IPS-NIHi11 (cell line): Measurements from ENCODE around the gene PMAIP1.

Source experiments
- DNase-seq: peaks from one replicate; pipeline ENCODE4 v3.0.0; 2012; ENCODE audit warnings: mixed read lengths, low spot score

Gene PMAIP1

DNA sequence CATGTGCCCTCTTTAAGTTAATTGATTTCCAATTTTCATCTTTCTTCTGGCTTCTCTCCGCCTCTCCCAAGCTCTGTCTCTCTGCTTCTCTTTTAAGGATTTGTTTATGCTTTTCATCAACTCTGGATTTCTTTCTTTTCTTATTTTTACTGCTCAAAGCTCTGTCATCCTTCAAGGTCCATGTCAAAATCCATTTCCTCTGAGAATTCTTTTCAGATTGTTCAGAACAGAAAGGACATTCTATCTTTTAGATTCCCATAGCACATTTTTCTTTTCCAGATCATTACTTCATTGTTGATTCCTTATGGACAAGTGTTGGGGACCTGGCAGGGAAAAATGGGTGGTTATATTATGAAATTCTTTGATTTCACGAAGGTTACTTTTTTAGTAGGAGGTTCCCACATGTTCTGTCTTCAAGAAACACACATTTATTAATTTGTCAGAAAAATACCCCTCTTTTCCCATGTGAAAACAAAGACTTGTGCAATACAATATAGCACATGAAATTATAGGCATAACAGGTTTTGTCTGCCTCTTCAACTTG lies 12.3 kb downstream of the PMAIP1 start:
- no peak for DNase-seq

DNA sequence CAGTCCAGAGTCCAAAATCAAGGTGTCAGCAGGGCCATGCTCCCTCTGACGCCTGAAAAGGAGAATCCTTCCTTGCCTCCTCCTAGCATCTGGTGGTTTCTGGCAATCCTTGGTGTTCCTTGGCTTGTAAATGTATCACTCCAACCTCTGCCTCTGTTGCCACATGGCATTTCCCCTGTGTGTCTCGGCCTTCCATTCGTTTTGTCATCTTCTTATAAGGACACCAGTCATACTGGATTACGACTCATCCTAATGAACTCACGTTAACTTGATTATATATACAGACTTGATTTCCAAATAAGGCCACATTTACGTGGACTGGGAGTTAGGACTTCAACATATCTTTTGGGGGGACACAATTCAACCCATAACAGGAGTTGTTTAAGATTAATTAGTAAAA lies 15.8 kb downstream of the PMAIP1 start:
- DNase-seq, result no peak

DNA sequence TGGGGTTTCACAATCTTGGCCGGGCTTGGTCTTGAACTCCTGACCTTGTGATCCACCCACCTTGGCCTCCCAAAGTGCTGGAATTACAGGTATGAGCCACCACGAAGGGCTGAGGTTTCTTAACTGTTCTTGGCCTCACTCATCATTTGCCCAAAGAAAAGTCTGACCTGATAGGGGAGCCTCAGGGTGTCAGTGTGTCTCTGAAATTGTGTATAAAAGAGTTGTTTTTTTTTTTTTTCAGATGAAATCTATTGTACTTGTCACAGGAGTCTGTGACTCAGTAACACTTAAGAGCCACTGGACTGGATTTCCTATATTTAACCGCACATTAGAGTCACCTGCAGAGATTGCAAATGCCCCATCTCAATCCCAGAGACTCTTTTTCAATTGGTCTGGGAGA lies 16.9 kb downstream of the PMAIP1 start:
- no peak for DNase-seq

DNA sequence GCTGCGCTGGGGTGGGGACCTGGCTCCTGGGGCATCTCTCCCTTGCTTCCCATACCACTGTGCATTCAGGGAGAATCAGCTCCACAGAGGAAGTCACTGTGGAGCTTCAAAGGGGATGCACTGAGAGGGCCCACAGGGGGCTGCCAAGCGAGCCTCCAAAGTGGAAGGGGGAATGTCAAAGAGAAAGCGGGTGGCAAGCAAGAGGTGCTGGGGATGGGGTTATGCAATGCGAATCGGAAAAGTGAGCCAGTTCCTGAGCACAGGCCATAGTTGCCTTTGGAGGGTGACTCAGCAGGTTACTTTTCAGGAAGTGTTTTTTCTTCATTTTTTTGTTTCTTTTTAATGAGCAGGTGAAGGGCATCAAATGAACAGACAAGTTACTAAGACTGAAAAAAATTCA lies 17.6 kb downstream of the PMAIP1 start:
- peak; percentile 15 for DNase-seq

DNA sequence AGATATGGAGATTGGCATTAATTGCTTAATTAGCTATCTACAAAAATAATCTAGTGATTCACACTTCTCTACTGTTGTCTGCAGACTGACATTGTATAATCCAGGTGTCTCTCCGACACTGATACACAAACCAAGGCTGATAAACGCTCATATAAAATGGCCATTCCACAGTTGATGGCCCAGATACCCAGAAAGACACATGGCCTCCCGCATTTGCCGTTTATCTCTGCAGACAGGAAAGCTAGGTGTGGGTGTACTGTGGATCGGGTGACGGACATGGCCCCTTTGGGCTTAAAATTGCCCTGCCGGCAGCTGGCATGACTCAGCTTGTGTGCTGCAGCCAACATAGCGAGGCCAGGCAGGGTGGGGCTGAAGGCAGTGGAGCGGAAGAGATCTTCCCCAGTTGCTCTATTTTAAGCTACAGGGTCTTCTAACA lies 18.5 kb downstream of the PMAIP1 start:
- peak; percentile 43 for DNase-seq

DNA sequence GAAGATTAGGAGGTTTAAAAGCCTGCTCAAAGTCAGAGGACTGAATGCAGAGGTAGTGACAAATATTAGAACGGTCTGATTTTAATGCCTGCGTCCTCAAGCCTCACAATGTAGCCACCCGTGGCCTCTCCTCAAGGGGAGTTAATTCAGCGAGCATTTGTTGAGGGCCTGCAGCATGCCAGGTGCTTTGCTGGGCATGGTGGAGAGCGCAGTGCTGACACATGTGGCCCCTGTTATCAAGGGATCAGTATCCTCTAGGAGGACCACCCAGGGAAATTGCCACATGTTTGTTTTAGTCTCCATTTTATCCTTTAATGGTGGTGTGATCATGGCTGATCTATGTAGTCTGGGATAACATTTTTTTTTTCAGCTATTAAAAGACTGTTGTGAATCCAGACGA lies 19.2 kb downstream of the PMAIP1 start:
- DNase-seq, result no peak

DNA sequence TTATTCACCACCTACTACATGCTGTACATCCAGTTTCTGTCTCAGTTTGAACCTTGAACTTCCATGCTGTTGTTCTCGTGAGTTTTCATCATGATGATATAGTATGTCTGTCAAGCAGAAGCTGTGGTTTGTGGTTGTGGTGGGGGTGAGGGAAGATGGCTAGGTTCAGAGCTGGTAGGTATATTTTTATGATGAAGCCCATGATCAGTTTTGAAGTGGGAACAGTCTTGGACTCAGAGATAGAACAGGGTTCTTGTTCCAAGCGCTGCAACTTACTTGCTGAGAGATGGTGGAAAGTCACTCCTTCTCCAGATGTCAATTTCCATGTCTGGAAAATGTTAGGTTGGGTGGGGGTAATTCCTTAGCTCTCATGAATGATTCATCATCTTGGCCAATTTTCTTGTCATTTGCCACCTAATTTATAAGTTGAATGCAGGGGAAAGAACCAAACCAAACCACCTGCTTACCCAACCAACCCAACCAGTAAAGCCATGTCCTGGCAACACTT lies 21.6 kb downstream of the PMAIP1 start:
- DNase-seq, result no peak

DNA sequence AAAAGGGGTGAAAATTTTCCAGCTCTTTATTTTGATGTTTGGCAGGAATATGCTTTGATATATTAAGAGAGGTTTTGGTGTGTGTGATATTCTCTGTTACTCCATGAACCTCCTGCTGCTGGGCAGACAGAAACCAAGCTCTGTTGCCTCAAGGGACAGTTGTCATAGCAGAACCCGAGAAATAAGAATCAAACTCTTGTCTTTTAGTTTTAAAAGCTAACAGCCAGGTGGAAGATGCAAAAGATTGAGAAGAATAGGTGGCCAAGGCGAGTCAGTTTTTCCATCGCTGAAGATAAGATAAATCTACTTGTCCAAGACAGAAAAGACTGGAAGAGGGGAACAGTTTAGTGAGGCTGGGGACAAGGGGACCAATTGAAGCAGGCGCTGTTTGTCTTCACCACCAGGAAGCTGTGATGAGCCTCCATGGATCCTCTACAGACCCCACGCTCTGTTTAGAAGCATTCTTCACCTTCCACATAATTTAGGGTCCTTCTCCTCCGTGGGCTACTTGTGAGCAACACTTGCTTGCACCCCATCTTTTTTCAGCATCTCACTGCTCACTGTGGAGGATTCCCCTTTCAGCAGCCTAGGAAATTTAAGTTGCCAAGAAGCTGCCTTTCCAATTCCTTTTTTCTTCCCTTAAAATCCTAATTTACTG lies 23.9 kb downstream of the PMAIP1 start:
- no peak for DNase-seq

DNA sequence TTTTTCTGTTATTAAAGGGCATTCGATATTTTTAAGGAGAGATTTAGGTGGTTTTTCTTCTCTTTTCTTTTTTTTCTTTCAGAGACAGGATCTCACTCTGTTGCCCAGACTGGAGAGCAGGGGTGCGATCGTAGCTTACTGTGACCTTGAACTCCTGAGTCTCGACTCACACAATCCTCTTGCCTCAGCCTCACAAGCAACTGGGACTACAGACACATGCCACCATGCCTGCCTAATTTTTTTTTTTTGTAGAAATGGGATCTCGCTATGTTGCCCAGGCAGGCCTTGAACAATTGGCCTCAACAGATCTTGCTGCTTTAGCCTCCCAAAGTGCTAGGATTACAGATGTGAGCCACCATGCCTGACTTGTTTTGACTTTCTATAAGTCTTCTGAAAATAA lies 26.3 kb downstream of the PMAIP1 start:
- DNase-seq, result no peak

DNA sequence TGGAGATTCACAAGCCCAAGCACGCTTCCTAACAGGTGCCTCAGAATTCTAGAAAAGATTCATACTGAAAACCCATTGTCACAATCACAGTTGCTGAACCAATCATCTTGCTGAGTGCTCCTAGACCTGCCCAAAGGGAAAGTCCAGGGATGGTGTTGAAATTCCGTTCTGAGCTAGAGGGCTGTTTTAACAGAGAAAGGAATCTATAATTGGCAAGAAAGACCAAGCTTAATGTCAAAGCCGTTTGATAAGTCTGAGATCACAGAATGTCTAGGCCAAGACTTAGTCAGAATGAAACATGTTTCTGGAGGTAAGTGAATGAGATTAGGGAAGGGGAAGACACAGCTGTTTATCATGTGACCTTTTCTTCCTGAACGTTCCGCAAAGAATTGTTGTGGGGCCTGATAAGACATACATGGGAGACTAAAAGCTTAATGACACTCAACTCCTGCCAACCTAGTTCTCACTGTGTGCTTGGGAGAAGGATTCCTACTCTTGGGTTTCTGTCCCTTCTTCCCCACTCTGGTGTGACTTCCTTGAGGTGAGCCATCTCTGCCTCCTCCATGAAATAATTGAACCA lies 27.5 kb downstream of the PMAIP1 start:
- no peak for DNase-seq

DNA sequence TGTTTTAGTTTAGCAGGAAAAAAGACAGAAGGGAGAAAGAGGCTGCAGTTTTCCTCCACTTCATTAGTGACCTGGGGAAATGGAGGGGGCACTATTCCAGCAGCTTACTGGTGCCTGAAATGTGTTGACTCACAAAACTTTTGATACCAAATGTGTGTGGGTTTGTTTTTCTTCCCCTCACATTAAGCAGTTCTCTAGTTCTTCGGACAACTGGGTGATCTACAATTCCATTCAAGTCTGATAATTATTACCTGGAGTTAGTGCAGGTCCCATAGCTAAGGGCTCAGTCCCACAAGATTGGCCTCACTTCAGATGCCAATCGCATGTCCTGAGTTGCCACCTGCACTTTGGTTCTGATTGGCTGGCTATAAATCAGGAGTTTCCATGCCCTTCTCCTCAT lies 28.4 kb downstream of the PMAIP1 start:
- no peak for DNase-seq

DNA sequence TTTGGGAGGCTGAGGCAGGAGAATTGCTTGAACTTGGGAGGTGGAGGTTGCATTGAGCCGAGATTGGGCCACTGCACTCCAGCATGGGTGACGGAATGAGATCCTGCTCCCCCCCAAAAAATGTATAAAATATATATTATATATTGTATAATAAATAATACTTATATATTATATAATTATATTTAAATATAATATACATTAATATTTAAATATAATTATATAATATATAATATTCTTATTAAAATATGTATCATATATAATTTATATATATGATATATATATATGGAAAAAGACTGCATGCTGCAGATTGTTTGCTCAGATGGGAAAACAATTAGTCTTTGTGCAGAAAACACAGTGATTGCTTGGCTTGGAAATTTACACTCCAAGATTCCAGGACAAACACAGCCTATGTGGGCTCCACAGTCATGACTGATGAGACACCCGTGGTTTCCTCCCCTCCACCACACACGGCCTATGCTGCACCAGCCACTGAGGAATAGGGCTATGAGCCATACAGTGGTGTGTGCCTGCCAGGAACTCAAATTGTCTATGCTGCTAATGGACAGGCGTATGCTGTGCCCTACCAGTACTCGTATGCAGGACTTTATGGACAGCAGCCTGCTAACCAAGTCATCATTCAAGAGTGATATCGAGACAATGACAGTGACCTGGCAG lies 30.0 kb downstream of the PMAIP1 start:
- DNase-seq, result no peak

DNA sequence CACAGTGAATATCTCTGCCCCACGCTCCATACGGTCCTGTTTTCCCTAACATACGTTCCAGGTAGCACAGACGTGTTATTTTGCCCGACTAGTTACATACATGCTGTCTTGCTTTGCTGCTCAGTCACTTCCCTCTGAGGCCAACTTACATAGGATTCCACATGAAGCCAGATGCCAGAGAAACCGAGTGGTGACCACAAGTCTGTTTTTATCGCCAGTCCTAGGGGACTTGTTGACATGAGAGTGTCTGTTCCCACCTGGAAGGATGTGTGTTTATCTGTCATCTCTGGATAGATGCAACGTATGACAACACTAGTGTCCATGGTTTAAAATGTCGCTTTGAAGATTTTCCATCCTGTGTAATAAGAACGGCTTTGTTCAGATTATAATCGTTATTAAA lies 32.6 kb downstream of the PMAIP1 start:
- DNase-seq, result no peak

DNA sequence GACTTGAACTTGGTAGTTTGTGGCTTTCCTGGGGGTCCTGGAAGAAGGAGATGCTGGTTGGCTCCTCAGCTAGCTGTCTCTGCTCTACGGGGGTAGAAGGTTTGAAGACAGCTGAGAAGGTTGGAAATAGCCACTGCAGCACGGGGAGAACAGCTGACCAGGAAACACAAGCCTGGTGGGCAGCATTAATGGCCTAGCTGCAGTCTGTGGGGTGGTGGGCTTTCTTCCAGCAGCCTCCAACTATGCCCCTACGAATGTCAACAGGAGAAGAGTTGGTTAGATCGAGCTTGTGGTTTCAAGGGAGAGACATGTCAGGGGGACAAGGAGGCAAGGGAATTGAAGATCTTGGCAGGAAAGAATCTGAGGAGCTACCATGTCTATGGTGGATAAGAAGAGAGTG lies 38.9 kb downstream of the PMAIP1 start:
- DNase-seq, result no peak

DNA sequence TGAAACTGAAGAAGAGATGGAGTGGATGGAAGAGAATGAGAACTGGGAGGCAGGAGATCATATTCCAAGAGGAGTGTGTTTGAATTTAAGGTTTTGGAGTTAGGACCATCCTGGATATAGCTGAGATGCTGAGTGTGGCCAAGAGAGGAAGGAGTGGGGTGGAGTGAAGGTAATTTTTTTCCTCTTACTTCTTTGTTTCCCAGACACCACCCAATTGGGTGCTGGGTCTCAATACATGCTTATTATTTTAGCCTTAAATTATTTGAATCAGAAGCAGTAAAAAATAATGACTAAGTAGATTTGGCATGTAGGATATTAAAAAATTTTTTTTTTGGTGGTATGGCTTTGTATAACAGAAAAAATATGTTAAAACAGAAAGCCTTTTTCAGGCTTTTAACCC lies 39.3 kb downstream of the PMAIP1 start:
- DNase-seq, result no peak

DNA sequence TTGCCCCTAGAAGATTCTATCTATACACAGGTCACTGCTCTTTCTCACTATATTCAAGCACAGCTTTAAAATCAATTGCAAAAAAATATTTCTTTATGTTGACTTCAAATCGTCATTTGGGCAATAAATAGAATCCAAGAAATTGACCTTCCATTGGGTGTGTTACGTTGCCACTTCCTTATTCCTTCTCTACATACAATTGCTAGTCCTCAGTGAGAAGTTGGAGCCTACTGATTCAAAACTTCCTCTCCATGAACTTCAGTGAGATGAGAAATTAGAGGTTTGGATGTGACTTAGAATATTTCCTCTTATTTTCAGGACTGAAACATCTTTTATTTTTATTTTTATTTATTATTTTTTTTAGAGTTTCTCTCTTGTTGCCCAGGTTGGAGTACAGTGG lies 40.3 kb downstream of the PMAIP1 start:
- DNase-seq, result no peak

DNA sequence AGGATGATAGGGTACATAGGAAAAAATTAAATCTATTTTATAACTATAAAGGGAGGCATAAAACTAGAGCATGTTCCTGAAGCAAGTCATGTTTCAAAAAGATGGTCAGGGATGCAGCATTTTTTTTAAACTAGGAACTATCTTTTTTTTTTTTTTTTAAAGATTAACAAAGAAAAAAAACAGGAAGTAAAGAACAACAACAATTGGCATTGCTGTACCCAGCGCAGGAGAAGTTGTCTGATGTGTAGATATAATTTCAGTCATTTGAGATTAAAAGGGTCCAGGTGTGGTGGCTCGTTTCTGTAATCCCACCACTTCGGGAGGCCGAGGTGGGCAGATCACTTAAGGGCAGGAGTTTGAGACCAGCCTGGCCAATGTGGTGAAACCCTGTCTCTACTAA lies 41.5 kb downstream of the PMAIP1 start:
- DNase-seq, result no peak

DNA sequence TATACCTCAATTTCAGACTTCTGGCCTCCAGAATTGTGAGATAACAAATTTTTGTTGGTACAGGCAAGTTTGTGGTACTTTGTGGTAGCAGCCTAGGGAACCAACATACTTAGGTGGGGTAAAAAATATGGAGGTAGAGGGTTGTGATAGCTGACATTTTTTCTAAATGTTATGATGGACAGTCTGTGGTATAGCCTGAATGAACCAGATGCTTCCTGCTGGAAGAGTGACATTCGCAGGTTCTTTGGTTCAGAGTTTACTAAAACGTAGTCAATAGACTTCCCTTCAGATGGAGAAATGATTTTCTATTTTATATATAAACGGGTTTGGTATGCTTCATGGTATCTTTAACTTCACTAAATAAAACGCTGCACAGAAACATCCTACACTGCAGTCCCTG lies 42.8 kb downstream of the PMAIP1 start:
- DNase-seq, result no peak

DNA sequence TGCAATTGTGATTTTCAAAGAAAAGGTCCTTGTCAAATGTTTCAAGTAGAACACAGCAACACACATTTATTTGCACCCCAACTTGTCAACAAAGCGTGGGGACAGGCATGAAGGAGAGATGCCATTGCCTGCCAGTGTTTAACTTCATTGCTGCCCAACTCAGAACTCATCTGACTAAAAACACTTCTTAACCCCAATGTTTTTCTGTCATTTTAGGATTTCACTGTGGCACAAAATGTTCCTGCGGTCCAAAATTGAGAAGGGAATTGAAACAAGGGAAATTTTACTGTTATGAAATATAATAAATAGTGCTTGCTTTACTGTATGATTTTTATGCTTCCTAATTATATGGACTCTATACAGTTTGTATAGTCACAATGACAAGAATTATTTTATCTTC lies 45.7 kb downstream of the PMAIP1 start:
- no peak for DNase-seq

DNA sequence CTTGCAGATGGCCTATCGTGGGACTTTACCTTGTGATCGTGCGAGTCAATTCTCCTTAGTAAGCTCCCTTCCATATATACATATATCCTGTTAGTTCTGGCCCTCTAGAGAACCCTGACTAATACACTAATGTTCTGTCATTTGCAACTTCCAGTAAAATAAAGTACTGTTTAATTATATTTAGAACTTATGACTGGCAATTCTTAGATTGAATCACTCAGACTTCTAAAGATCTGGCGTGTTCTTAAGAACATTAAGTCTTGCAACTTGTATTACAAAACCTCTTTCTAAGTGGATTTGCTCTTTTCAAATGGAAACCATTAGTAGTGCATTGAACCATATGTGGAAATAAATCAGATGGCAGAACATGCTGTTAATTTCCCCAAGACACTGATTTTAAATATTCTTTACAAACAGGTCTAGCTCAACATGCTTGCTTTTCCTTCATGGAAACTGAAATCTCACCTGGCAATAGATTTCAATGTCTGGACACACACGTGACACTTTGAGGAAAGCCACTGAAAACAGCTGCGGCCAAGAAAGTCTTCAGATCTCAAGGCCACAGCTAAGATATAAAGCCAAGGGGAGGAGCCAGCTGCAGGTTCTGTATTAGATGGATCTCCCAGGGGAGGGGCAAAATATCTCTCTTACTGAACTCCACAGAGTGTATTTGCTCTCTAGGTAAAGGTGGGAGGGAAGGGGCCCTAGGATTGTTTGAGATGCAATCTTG lies 50.6 kb downstream of the PMAIP1 start:
- no peak for DNase-seq

DNA sequence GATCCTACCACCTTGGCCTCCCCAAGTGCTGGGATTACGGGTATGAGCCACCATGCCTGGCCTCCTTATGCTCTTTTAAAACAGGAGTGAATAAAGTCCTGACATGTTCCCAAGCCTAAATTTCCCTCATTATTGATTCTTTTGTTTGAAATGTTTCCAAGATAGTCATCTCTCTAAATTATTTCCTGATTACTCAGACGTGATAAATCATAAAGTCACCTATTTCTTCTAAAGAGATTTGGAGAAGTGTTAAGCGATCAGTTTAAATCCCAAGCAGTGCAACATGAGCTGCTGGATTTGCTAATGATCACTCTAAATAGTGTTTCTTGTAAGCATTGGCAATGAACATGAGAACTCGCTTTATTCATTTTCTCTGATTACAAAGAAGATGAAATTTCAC lies 51.8 kb downstream of the PMAIP1 start:
- no peak for DNase-seq

DNA sequence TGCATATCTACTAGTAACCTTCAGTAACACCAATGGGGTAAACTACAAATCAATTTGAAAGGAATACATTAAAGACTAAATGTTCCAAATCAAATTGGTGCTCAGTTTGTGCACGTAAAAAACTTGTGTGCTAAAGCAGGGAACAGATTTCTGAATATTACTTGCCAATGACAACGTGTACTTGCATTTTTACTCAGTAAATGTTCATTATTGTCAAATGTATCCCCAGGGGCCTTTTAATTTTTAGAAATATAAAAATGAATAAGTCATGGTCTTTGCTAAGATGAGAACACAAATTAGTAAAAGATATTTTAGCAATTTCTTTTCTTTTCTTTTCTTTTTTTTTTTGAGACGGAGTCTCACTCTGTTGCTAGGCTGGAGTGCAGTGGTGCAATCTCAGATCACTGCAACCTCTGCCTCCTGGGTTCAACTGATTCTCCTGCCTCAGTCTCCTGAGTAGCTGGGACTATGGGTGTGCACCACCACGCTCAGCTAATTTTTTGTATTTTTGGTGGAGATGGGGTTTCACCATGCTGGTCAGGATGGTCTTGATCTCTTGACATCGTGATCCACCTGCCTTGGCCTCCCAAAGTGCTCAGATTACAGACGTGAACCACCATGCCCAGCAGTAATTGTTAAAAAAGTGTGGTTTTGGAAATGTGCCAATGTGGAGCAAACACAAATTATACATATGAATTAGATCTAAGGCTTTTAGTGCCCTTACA lies 52.6 kb downstream of the PMAIP1 start:
- DNase-seq, result no peak
